Lower lobe of right lung (tissue), 2 donors: Measurements from ENCODE around the gene UBAC1. TPM values are rescaled to one million over a fixed set of nuclear protein-coding genes. Genes with fewer than 3 reads are reported as not detected.

ENCODE experiments used
- ATAC-seq, 2 donors: fragments of 200-7000 bp; cut with Tn5 transposase; one replicate each; pipeline ENCODE4 v1.9.1; 2020 to 2022; ENCODE audit warnings: mild to moderate bottlenecking in 2 of 2, moderate library complexity in 2 of 2
- DNase-seq: peaks from one replicate; pipeline ENCODE4 v3.0.0-alpha.2; 2020
- H3K27ac ChIP-seq: fragments of 200-600 bp; one replicate; pipeline ENCODE4 v1.8.0; 2022
- H3K27me3 ChIP-seq: fragments of 200-600 bp; one replicate; pipeline ENCODE4 v1.8.0; 2022; ENCODE audit warnings: low read depth
- H3K36me3 ChIP-seq: fragments of 200-600 bp; one replicate; pipeline ENCODE4 v1.8.0; 2022; ENCODE audit warnings: mild to moderate bottlenecking
- H3K4me1 ChIP-seq: fragments of 200-600 bp; one replicate; pipeline ENCODE4 v1.8.0; 2022
- H3K4me3 ChIP-seq: fragments of 200-600 bp; one replicate; pipeline ENCODE4 v1.8.0; 2022; ENCODE audit warnings: mild to moderate bottlenecking
- H3K9me3 ChIP-seq: fragments of 200-600 bp; one replicate; pipeline ENCODE4 v1.8.0; 2022
- intact Hi-C: fragments of 100-400 bp; cut with DNase I; formaldehyde crosslinking; loops from one replicate; pipeline ENCODE4 v1.11.0; 2022
- total RNA-seq: library from RNA; stranded (reverse); fragmentation: NEBNext Ultra II Directional; extraction: Animal tissue kit (Norgen Biotek cat#: 25700); gene quantifications from one replicate; pipeline ENCODE4 v1.2.1, GENCODE V29; 2021
- TF ChIP-seq, protein P1 (sequence below): fragments of 200-600 bp; IDR thresholded peaks from one replicate; pipeline ENCODE4 v1.8.0; 2022; ENCODE audit warnings: antibody characterized with exemption, mild to moderate bottlenecking
- donor health status: DM: no; HTN: yes; CAD: no; lungs with severe emphysema.

The UBAC1 gene
- total RNA-seq, 1 donor from 2014 or later: 40.3 TPM

GRCh38 chr9:136007934-136008692 is 46.9 kb upstream of the UBAC1 start:
- H3K27me3 ChIP-seq: no peaks in the 10 kb centered on the region
- H3K4me1 ChIP-seq: peaks cover 44% of the 10 kb centered on the region
- no peak for DNase-seq
- ATAC-seq: no peak
- peak overlapping the region; percentile 61 for H3K27ac ChIP-seq
- TF ChIP-seq, protein P1, sequence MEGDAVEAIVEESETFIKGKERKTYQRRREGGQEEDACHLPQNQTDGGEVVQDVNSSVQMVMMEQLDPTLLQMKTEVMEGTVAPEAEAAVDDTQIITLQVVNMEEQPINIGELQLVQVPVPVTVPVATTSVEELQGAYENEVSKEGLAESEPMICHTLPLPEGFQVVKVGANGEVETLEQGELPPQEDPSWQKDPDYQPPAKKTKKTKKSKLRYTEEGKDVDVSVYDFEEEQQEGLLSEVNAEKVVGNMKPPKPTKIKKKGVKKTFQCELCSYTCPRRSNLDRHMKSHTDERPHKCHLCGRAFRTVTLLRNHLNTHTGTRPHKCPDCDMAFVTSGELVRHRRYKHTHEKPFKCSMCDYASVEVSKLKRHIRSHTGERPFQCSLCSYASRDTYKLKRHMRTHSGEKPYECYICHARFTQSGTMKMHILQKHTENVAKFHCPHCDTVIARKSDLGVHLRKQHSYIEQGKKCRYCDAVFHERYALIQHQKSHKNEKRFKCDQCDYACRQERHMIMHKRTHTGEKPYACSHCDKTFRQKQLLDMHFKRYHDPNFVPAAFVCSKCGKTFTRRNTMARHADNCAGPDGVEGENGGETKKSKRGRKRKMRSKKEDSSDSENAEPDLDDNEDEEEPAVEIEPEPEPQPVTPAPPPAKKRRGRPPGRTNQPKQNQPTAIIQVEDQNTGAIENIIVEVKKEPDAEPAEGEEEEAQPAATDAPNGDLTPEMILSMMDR: no peak
- intact Hi-C loops: no loop called here
- H3K9me3 ChIP-seq: no peaks in the 10 kb centered on the region
- no peak overlapping the region for H3K4me3 ChIP-seq
- peaks cover 29% of the 10 kb centered on the region for H3K36me3 ChIP-seq

DNA sequence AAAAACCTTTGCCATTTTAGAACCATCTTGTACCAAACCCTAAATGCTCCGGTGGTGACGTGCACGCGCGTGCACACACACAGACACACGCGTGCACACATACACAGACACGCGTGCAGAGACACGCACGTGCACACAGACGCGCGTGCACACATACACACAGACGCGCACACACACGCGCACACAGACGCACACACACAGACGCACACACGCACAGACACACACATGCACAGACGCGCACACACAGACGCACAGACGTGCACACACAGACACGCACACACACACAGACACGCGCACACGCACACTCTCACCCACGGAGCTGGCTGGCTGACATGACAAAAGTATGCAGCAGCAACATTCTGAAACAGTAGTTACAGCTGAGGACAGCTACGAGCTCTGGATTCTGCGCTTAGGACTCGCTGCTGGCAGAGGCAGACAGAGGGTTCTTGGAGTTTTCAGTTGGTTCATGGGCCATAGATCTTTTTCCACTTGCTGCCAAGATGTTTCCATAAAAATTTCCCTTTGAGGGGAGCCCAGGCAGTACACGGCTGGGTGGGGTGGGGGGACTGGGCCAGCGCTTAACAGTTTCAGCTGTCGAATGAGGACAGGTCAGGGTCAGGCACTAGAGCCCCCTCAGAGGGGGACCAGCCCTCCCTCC is 46.2 kb upstream of the UBAC1 start:
- Histone ChIP-seq H3K4me3 (no peak overlapping the region), H3K36me3 (peaks cover 24% of the 10 kb centered on the region), H3K27ac (peak overlapping the region; percentile 61), H3K9me3 (no peaks in the 10 kb centered on the region), H3K27me3 (no peaks in the 10 kb centered on the region), H3K4me1 (peaks cover 44% of the 10 kb centered on the region)
- TF ChIP-seq, protein P1: no peak
- intact Hi-C loops: no loop called here
- ATAC-seq: no peak
- DNase-seq: no peak

DNA sequence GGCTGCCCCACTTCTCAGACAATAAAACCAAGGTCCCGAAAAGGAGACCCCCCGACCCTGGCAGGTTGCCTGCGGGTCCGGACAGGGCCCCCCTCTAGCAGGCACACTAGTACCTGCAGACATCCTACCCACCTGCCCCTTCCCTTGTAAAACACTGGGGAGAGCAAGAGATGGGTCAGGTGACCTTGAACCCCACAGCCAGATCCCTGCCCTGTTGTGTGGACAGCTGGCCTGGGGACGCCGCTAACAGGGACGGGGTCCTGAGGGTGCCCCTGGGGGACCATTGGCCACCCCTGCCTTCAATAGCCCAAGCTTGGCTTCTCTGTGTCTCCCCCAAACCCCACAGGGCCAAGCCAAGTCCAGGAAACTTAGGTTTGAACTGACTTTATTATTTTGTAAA is 45.0 kb upstream of the UBAC1 start:
- Histone ChIP-seq H3K27me3 (no peaks in the 10 kb centered on the region), H3K9me3 (no peaks in the 10 kb centered on the region), H3K36me3 (peaks cover 12% of the 10 kb centered on the region), H3K4me3 (no peak overlapping the region), H3K27ac (no peak overlapping the region), H3K4me1 (peaks cover 35% of the 10 kb centered on the region)
- no peak for DNase-seq
- ATAC-seq: no peak
- TF ChIP-seq, protein P1: no peak
- intact Hi-C loops: no loop called here

DNA sequence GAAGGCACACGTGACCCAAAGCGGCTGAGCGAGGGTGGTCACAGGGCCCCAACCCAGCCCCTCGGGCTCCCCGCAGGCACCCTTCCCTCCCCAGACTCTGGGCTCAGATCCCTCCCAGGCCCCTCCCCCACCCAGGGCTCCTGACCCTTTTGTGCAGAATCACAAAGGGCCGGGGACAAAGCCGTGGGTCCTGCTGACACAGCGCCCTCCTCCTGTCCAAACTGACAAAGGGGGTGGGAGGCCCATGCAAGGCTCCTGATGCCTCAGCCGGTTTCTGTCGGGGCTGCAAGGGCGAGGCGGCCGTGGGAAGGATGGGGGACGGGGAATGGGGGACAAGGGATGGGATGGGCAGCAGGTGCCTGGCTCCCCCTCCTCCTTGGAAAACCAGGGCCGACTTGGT is 43.5 kb upstream of the UBAC1 start:
- ATAC-seq (no peak), DNase-seq (no peak)
- Histone ChIP-seq H3K36me3 (peaks cover 7% of the 10 kb centered on the region), H3K4me3 (no peak overlapping the region), H3K9me3 (no peaks in the 10 kb centered on the region), H3K27ac (no peak overlapping the region), H3K4me1 (peaks cover 26% of the 10 kb centered on the region), H3K27me3 (no peaks in the 10 kb centered on the region)
- intact Hi-C loops: no loop called here
- TF ChIP-seq, protein P1: no peak

DNA sequence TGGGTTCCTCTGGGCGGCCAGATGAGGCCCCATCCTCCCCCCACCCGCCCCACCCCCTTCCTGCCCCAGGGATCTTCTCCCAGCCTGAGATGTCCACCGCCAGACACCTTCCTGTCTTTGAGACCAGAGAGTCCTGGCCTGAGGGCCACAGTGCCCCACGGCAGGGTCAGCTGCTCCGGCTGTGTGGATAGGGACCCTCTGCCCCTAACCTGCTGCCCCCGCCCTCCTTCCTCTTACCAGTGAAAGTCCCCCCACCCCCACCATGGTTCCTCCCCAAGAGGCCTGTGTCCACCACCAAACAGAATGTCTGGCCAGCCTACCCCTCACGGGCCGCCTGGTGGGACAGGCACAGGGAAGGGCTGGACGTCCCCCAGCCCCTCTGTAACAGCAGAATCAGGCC is 43.0 kb upstream of the UBAC1 start:
- TF ChIP-seq, protein P1: no peak
- no peaks in the 10 kb centered on the region for H3K9me3 ChIP-seq
- H3K27ac ChIP-seq: no peak overlapping the region
- no peaks in the 10 kb centered on the region for H3K27me3 ChIP-seq
- DNase-seq: no peak
- H3K4me3 ChIP-seq: no peak overlapping the region
- intact Hi-C loops: no loop called here
- H3K4me1 ChIP-seq: peaks cover 21% of the 10 kb centered on the region
- ATAC-seq: no peak
- H3K36me3 ChIP-seq: peaks cover 2% of the 10 kb centered on the region
